SKM-1 (cell line): ENCODE data around the gene CCDC78.
A peak's percentile ranks its signal among the peaks of the same experiment; 100 is the strongest.
"Not testable (repeated sequence)": the region's sequence is repeated elsewhere in the genome, so short reads cannot be mapped to it uniquely, and the experiment has no call there.

Experiments
- DNase-seq: peaks from one replicate; lab custom pipeline; 2025; ENCODE audit not compliant: unreplicated experiment; lab: John Stamatoyannopoulos, UW

CCDC78 gene

GRCh38 chr16:761625-762513, 35.6 kb upstream of the CCDC78 start:
- no peak for DNase-seq

GRCh38 chr16:760545-761343, 34.5 kb upstream of the CCDC78 start, which contains the start of gene MSLN:
Gene MSLN (plus strand): TSS chr16:760734. CDS start chr16:762681, 1,947 bp downstream.
- DNase-seq = no peak

GRCh38 chr16:760065-760464, 33.8 kb upstream of the CCDC78 start:
- no peak for DNase-seq

- no peak for DNase-seq
Measured at GRCh38 chr16:759110-759910, 33.1 kb upstream of the CCDC78 start.

GRCh38 chr16:756428-756827, 30.2 kb upstream of the CCDC78 start:
- DNase-seq = no peak

- DNase-seq = peak; percentile 60
Measured at GRCh38 chr16:754656-755055, 28.4 kb upstream of the CCDC78 start.

GRCh38 chr16:754121-754607, 27.9 kb upstream of the CCDC78 start:
- not testable (repeated sequence) for DNase-seq

GRCh38 chr16:752007-752312, 25.7 kb upstream of the CCDC78 start:
- no peak for DNase-seq

GRCh38 chr16:751152-752006, 25.1 kb upstream of the CCDC78 start:
- no peak for DNase-seq

- no peak for DNase-seq
Measured at GRCh38 chr16:750485-750884, 24.2 kb upstream of the CCDC78 start.

- no peak for DNase-seq
Measured at GRCh38 chr16:749010-749409, 22.8 kb upstream of the CCDC78 start.

GRCh38 chr16:747978-748746, 21.9 kb upstream of the CCDC78 start:
- no peak for DNase-seq

GRCh38 chr16:746637-747036, 20.4 kb upstream of the CCDC78 start:
- DNase-seq = no peak

- no peak for DNase-seq
Measured at GRCh38 chr16:745739-746138, 19.5 kb upstream of the CCDC78 start.

- no peak for DNase-seq
Measured at GRCh38 chr16:743794-744500, 17.7 kb upstream of the CCDC78 start.

- DNase-seq = not testable (repeated sequence)
Measured at GRCh38 chr16:742894-743293, 16.7 kb upstream of the CCDC78 start.

GRCh38 chr16:741986-742629, 15.9 kb upstream of the CCDC78 start:
- DNase-seq = no peak

- peak; percentile 44 for DNase-seq
Measured at GRCh38 chr16:740764-741505, 14.7 kb upstream of the CCDC78 start, which contains the start of gene CIAO3. Gene CIAO3 (minus strand): TSS chr16:740997. CDS start chr16:740985, 12 bp downstream.
